ENCODE data around the gene EGFL7. TPM values are rescaled to one million over a fixed set of nuclear protein-coding genes. Genes with fewer than 3 reads are reported as not detected.

The EGFL7 gene
- total RNA-seq, 1 donor from 2014 or later, result 3.8 TPM

DNA sequence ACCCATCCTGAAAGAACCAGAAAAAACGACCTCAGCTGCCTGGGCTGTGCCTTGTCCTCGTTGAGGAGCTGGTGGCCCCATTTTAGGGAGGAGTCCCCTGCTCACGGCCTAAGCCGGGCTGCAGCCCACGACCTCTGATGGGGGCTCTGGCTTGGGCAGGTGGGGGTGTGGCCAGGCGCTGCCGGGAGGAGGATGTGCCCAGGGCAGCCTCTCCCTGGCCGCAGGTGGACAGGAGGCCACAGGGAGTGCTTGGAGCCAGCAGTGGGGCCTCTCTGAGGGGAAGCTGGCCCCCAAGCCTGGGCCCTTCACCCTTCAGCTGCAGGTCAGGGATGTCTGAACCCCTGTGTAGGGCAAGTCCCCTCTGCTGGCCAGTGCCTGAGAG lies 52.2 kb downstream of the EGFL7 start:
- no peak for DNase-seq (ENCODE audit: low read depth)

DNA sequence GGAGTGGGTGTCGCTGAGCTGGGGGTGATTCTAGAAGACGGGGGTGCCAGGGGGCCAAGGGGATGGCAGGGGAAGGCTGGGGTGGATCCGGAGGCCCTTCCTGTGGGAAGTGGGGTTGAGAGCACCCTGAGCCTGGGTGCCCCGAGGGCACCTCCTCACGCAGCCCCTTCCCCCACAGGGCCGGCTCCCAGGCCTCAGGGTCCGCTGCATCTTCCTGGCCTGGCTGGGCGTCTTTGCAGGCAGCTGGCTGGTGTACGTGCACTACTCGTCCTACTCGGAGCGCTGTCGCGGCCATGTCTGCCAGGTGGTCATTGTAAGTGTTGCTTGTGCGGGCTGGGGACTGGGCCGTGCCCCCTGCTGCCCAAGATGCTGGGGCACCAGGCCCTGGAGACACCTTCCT lies 54.7 kb downstream of the EGFL7 start:
- DNase-seq (ENCODE audit: low read depth), result no peak

DNA sequence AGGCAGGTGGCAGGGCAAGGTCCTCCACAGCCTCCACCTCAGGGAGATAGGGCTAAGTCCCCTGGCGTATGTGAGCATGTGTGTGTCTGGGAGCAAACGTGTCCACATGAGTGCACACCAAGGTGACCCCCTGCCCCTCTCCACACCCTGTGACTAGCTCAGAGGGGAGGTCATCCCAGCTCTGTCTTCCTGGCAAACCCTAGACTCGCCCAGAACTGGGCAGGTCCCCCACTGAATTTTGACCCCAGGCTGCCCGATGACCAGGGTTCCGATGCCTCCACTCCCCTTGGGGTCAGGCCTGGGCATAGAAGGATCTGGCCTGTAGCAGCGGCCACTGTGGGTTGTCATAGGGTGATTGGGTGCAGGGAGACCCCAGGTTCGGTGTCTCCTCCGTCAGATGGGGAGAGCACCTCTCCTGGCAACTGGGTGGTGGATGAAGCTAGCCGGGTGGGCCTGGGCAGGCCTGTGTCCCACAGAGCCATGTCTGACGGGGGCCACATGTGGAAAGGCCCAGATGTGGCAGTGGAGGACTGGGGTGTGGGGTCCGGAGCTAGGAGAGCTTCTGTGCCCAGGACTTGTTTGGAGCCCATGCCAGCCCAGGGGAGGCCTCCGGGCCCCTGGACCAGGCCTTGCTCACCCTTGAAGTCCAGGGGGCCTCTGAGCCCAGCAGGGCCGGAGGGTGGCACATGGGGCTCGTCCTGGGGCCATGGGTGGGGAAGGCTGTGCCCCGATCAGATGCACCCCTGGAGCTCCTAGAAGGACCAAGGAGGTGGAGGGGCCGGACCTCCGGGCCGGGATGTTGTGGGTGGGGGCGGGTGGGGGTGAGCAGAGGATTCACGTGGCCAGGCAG lies 55.9 kb downstream of the EGFL7 start:
- DNase-seq (ENCODE audit: low read depth), result no peak

DNA sequence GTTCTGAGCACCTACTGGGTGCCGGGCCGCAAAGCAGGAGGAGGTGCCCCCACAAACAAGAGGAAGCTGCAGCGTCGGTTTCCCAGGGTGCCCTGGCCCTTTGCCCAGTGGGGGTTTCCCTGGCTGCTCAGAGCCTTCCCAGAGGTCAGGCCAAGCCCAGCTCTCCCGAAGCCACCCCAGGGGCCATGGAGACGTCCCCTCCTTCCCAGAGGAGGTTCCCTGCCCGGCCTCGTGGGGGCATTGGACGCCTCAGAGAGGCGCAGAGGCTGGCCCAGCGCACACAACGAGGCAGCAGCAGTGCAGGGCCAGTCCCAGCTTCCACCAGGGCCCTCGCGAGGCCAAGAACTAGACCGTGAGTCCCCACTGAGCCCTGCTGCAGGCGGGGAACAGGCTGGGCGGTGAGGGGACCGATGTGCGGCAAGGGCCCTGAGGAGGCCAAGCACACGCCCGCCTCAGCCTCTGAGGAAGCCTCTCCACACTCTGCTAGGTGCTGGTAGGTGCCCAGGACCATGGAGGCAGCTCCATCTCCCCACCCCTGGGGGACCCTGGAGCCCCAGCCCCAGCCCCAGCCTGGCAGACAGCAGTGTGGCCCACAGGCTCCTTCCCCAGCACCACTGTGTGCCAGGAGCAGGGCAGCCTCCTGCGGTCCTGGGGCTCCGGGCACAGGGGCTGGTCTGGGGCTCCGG lies 56.6 kb downstream of the EGFL7 start:
- DNase-seq (ENCODE audit: low read depth), result no peak

DNA sequence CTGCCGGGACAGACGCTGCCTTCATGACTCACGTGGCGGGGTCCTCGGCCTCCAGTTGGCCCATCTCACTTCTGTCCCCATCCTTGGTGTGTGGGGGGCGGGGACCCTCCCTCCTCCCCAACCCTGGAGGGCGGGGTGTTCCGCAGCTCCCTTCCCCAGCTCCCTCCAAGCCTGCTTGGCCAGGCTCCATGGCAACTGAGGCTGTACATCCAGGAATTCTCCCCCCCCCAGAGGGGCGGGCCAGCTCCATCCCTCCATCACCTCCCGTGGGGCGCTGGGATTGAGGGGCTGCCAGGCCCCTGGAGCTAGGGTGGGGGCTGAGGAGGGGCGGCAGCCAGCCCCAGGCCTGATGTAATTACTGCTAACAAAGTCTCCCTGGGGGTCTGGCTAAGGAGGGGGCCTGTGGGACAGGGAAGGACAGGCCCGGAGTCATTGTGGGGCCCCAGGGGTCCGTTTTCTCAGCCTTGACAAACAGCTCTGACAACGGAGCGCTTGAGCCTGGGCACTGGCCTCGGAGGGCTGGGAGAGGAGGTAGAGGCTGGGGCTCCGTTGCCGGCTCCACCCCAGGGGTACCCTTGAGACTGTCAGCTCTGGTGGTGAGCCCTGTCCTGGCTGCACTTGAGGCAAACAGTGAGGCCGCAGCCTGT lies 57.7 kb downstream of the EGFL7 start:
- DNase-seq (ENCODE audit: low read depth), result no peak

DNA sequence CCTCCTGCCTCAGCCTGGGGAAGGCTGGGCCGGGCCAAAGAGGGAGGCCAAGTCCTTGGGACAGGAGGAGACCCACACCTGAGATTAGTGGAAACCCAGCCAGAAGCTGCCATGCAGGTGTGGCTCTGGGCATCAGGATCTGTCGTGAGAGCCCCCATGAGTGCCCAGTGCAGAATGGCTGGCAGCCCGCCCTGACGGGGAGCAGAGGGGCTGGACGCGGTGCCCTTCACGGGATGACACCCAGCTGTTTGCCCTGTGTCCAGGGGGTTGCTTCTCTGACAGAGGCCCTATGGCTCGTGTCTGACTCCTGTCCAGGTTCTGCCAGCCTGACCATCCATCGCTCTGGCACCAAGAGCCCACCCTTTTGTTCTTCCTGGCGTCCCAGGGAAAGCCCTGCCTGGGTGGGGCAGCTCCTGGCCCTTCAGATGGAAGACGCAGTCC lies 58.2 kb downstream of the EGFL7 start:
- DNase-seq (ENCODE audit: low read depth), result no peak

DNA sequence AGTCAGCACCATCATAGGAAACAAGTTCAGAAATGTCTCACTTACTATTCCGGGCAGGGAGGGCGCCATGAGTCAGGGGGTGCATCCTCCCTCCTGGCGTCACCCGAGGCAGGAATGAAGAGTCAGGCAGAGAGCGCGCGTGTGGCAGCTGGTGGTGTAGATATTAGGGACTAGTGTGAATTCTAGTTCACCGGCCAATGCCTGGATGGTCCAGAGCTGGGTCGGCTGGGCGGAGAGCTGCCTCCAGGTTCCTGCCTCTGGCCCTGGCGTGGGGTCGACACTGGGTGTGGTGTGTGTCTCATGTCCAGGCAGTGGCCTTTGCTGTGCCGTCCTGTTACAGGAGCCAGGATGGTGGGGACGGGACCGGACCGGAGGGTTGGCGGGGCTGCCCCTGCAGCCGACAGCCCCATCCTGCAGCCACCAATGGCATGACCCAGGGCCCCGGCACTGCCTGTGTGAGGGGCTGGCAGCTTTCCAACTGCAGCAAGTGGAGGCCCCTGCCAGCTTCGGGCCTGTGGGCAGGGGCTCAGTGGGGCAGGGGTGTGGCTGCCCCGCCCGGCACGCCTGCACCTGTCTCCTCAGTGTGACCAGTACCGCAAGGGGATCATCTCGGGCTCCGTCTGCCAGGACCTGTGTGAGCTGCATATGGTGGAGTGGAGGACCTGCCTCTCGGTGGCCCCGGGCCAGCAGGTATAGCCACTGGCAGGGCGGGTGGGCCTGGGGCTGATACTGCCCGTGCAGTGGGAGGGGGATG lies 58.8 kb downstream of the EGFL7 start:
- no peak for DNase-seq (ENCODE audit: low read depth)

Other genes starting within 250 kb of the EGFL7 start
- 4.3 and 11.5 TPM in 2 replicates for gene INPP5E, start 223.1 kb upstream of the EGFL7 start, total RNA-seq
- gene SEC16A, start 179.9 kb upstream of the EGFL7 start, total RNA-seq, result 20.8 and 69.4 TPM in 2 replicates
- 9.2 and 47.5 TPM in 2 replicates for gene NOTCH1, start 116.9 kb upstream of the EGFL7 start, total RNA-seq
- gene AGPAT2, start 24.5 kb downstream of the EGFL7 start, total RNA-seq, result 53.8 and 70.5 TPM in 2 replicates
- gene DIPK1B, start 49.7 kb downstream of the EGFL7 start, total RNA-seq, result 0.52 and 4.0 TPM in 2 replicates
- gene LCN10, start 80.0 kb downstream of the EGFL7 start, total RNA-seq, result not detected in 2 replicates
- gene LCN6, start 85.6 kb downstream of the EGFL7 start, total RNA-seq, result not detected in 2 replicates
- not detected in 2 replicates for gene LCN8, start 95.3 kb downstream of the EGFL7 start, total RNA-seq
- gene LCN15, start 101.6 kb downstream of the EGFL7 start, total RNA-seq, result not detected in 2 replicates
- gene TMEM141, start 128.4 kb downstream of the EGFL7 start, total RNA-seq, result 29.9 and 115 TPM in 2 replicates
- 0.94 TPM in 1 of 2 replicates, not detected in the other for gene CCDC183, start 133.4 kb downstream of the EGFL7 start, total RNA-seq
- gene RABL6, start 145.0 kb downstream of the EGFL7 start, total RNA-seq, result 51.1 and 61.0 TPM in 2 replicates
- 0.35 and 1.8 TPM in 2 replicates for gene AJM1, start 179.6 kb downstream of the EGFL7 start, total RNA-seq
- 81.7 and 82.1 TPM in 2 replicates for gene PHPT1, start 186.5 kb downstream of the EGFL7 start, total RNA-seq
- gene MAMDC4, start 189.4 kb downstream of the EGFL7 start, total RNA-seq, result 0.87 and 6.8 TPM in 2 replicates
- 372 and 398 TPM in 2 replicates for gene EDF1, start 203.4 kb downstream of the EGFL7 start, total RNA-seq
- gene TRAF2, start 223.6 kb downstream of the EGFL7 start, total RNA-seq, result 16.3 and 21.9 TPM in 2 replicates